B cell (primary cell): ENCODE data around the gene ITSN1.

Experiments
- CTCF ChIP-seq: fragments of 200-600 bp; IDR thresholded peaks from one replicate; pipeline ENCODE4 v1.8.0; 2022; ENCODE audit warnings: antibody characterized with exemption, mild to moderate bottlenecking
- EZH2 ChIP-seq: IDR thresholded peaks from 2 replicates; pipeline ENCODE4 v1.6.1; 2012; ENCODE audit warnings: borderline replicate concordance, low read depth, mild to moderate bottlenecking, moderate library complexity, low read length; ENCODE audit not compliant: insufficient read depth, poor library complexity, severe bottlenecking

DNA sequence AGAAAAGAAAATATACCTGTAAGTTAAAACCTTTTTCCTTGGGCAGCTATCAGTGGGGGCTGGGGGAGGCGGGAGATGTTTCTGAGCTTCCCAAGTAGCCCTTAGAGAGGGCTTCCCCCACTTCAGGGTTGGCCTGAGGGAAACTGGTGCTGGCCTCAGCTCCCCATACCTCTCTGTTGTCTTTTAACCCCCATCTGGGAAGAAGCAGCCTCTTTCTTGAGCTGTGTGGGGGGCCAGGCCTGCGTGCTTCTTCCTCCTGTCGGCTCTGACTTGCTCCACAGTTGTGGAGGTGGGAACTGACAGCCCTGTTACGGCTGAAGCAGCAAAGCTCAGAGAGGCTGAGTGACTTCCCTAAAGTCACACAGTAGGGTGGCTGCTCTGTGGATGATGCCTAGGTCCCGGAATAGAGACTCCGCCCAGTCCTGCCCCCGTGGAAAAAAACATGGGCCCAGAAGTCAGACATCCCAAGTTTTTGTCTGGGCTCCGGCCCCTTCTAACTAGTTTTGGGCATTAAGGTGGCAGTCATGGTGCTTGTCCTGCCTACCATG, 218.1 kb downstream of the ITSN1 start:
- TF ChIP-seq CTCF (no peak), EZH2 (no peak)
